Prostate gland (tissue), 1 donor: ENCODE measurements around the gene DSCAM.

Experiments
- POLR2A ChIP-seq: fragments of 450-650 bp; IDR thresholded peaks from one replicate; pipeline ENCODE4 v1.6.1; 2016; ENCODE audit warnings: antibody characterized with exemption, mild to moderate bottlenecking
- POLR2AphosphoS5 ChIP-seq: sonication (generic); formaldehyde crosslinking; IDR thresholded peaks from one replicate; pipeline ENCODE4 v1.6.1; 2017; ENCODE audit warnings: antibody characterized with exemption

DNA sequence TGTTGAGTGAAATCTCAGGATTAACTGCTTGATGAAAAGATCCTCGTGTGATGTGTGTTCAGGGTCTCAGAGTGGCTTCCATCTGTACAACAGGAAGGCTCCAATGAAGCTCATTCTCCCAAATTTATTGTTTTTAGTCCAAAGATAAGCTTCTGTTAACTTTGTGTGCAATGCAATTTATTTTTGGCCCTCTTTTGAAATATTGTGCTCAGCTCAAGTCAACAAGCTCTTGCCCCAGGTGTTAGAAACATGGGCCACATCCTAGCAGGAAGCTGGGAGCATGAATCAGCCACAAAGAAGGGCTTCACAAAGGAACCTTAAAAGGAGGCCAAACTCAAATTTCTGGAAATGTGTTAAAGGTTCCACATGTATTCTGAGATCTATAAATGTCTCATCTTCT is 844.0 kb downstream of the DSCAM start:
- TF ChIP-seq POLR2AphosphoS5 (no peak), POLR2A (no peak)
